ENCODE results near the gene CTXND2.

The CTXND2 gene

DNA sequence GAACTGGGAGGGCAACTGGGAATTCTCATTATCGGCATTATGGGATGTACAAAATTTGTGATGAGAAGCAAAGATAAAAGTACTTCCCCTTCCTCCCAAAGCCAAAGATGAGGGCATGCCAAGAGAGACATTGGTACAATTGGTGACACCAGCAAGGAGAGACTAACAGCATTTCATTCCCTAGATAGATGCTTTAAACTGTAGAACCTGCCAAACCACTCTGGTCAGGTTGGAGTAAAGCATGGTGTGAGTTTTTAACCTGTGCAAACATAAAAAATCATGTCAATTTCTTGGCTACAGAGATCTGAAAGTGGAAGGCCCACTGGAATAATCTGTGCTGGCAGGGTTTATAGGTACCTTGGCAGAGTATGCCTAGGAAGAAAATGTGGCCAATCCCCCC, 19.4 kb downstream of the CTXND2 start:
- no peak overlapping the region for H3K4ac ChIP-seq (ENCODE audit: low read depth, low read length)
- no peaks in the 10 kb centered on the region for H3K27me3 ChIP-seq (ENCODE audit: insufficient read depth, low read length)
- H2BK5ac ChIP-seq (ENCODE audit: low read depth, low read length, poor library complexity), result no peak overlapping the region
- no peak overlapping the region for H3K4me3 ChIP-seq (ENCODE audit: low read depth, low read length)
- no peak overlapping the region for H3K9ac ChIP-seq (ENCODE audit: low read length)
- no peak overlapping the region for H3K18ac ChIP-seq (ENCODE audit: low read length)
- no peaks in the 10 kb centered on the region for H3K36me3 ChIP-seq (ENCODE audit: control insufficient read depth in 1 of 2, insufficient read depth in 2 of 2, low read length in 2 of 2)
- no peaks in the 10 kb centered on the region for H3K79me2 ChIP-seq (ENCODE audit: control insufficient read depth, insufficient read depth, low read length, poor library complexity)
- H3K14ac ChIP-seq (ENCODE audit: low read length), result no peak overlapping the region
- H3K79me1 ChIP-seq (ENCODE audit: low read length), result no peaks in the 10 kb centered on the region
- no CpG with 5 or more reads among the region's 1 CpG for WGBS (ENCODE audit: extremely low coverage, insufficient coverage, insufficient read length)
- no peak overlapping the region for H4K8ac ChIP-seq (ENCODE audit: low read depth, low read length)
- no peak overlapping the region for H4K91ac ChIP-seq (ENCODE audit: low read depth, low read length)
- H2AFZ ChIP-seq (ENCODE audit: insufficient read depth, low read length, poor library complexity), result no peak overlapping the region
- H3K4me2 ChIP-seq (ENCODE audit: low read length), result no peak overlapping the region
- H3K23ac ChIP-seq (ENCODE audit: low read length), result no peak overlapping the region
- H2BK120ac ChIP-seq (ENCODE audit: insufficient read depth, low read length, poor library complexity), result no peak overlapping the region
- H4K12ac ChIP-seq (ENCODE audit: low read depth, low read length), result no peak overlapping the region
- peaks cover 4% of the 10 kb centered on the region for H3K9me3 ChIP-seq (ENCODE audit: insufficient read depth, low read depth, low read length)
- no peak overlapping the region for H2BK12ac ChIP-seq (ENCODE audit: low read length)
- DNase-seq, result peak; percentile 41 to 84
- no peak overlapping the region for H2AK5ac ChIP-seq (ENCODE audit: low read length)
- H3K27ac ChIP-seq (ENCODE audit: low read depth, low read length), result no peak overlapping the region
- H3K4me1 ChIP-seq (ENCODE audit: control insufficient read depth in 1 of 2, insufficient read depth in 2 of 2, low read length in 2 of 2), result peaks cover 0 to 3% of the 10 kb centered on the region in 2 experiments

- H2AFZ ChIP-seq (ENCODE audit: insufficient read depth, low read length, poor library complexity), result no peak overlapping the region
- H4K8ac ChIP-seq (ENCODE audit: low read depth, low read length), result no peak overlapping the region
- H3K4me1 ChIP-seq (ENCODE audit: control insufficient read depth in 1 of 2, insufficient read depth in 2 of 2, low read length in 2 of 2), result peaks cover 0 to 3% of the 10 kb centered on the region in 2 experiments
- no peak overlapping the region for H3K9ac ChIP-seq (ENCODE audit: low read length)
- H3K4me3 ChIP-seq (ENCODE audit: low read depth, low read length), result no peak overlapping the region
- H3K4ac ChIP-seq (ENCODE audit: low read depth, low read length), result no peak overlapping the region
- H3K9me3 ChIP-seq (ENCODE audit: insufficient read depth, low read depth, low read length), result peaks cover 4% of the 10 kb centered on the region
- H3K27me3 ChIP-seq (ENCODE audit: insufficient read depth, low read length), result no peaks in the 10 kb centered on the region
- no peak overlapping the region for H3K14ac ChIP-seq (ENCODE audit: low read length)
- no peak overlapping the region for H4K12ac ChIP-seq (ENCODE audit: low read depth, low read length)
- no peak for DNase-seq
- H3K18ac ChIP-seq (ENCODE audit: low read length), result no peak overlapping the region
- no peak overlapping the region for H3K27ac ChIP-seq (ENCODE audit: low read depth, low read length)
- no peaks in the 10 kb centered on the region for H3K79me1 ChIP-seq (ENCODE audit: low read length)
- H3K36me3 ChIP-seq (ENCODE audit: control insufficient read depth in 1 of 2, insufficient read depth in 2 of 2, low read length in 2 of 2), result no peaks in the 10 kb centered on the region
- H2BK12ac ChIP-seq (ENCODE audit: low read length), result no peak overlapping the region
- no CpG with 5 or more reads among the region's 2 CpGs for WGBS (ENCODE audit: extremely low coverage, insufficient coverage, insufficient read length)
- H3K4me2 ChIP-seq (ENCODE audit: low read length), result no peak overlapping the region
- no peak overlapping the region for H2BK5ac ChIP-seq (ENCODE audit: low read depth, low read length, poor library complexity)
- H2BK120ac ChIP-seq (ENCODE audit: insufficient read depth, low read length, poor library complexity), result no peak overlapping the region
- H2AK5ac ChIP-seq (ENCODE audit: low read length), result no peak overlapping the region
- no peak overlapping the region for H4K91ac ChIP-seq (ENCODE audit: low read depth, low read length)
- no peaks in the 10 kb centered on the region for H3K79me2 ChIP-seq (ENCODE audit: control insufficient read depth, insufficient read depth, low read length, poor library complexity)
- no peak overlapping the region for H3K23ac ChIP-seq (ENCODE audit: low read length)
Measured at GRCh38 chr1:150906813-150907212, 19.9 kb downstream of the CTXND2 start.

DNA sequence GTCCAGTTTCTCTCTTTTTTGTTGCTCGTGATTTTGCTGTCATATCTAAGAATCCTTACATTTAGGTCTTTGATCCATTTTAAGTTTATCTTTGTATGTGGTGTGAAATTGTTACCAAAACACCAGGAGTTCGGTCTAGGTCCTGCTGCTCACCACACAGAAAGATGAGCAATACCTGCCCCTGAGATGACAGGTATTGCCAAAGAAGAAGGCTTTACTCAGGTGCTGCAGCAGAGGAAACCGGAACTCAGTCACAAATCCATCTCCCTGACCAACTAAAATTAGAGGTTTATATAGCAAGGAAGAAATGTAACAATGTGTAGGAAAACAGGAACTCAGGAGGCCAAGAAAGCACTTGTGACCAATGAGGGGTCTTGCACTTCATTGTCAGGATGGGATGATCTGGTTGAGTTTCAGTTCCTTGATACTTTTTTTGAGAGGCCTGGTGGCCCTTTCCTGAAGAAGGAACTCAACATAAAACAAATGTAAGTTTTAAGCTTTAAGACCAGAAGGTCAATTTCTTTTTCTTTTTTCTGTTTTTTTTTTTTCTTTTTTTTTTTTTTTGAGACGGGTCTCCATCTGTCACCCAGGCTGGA, 22.7 kb downstream of the CTXND2 start:
- H2AFZ ChIP-seq (ENCODE audit: insufficient read depth, low read length, poor library complexity), result no peak overlapping the region
- no peak overlapping the region for H3K14ac ChIP-seq (ENCODE audit: low read length)
- H3K4me2 ChIP-seq (ENCODE audit: low read length), result no peak overlapping the region
- peaks cover 0 to 3% of the 10 kb centered on the region in 2 experiments for H3K4me1 ChIP-seq (ENCODE audit: control insufficient read depth in 1 of 2, insufficient read depth in 2 of 2, low read length in 2 of 2)
- no peak overlapping the region for H2BK12ac ChIP-seq (ENCODE audit: low read length)
- H3K4me3 ChIP-seq (ENCODE audit: low read depth, low read length), result no peak overlapping the region
- H3K9me3 ChIP-seq (ENCODE audit: insufficient read depth, low read depth, low read length), result peaks cover 4% of the 10 kb centered on the region
- H3K79me2 ChIP-seq (ENCODE audit: control insufficient read depth, insufficient read depth, low read length, poor library complexity), result no peaks in the 10 kb centered on the region
- H3K18ac ChIP-seq (ENCODE audit: low read length), result no peak overlapping the region
- no peak overlapping the region for H4K91ac ChIP-seq (ENCODE audit: low read depth, low read length)
- no peaks in the 10 kb centered on the region for H3K27me3 ChIP-seq (ENCODE audit: insufficient read depth, low read length)
- H3K79me1 ChIP-seq (ENCODE audit: low read length), result no peaks in the 10 kb centered on the region
- no peak overlapping the region for H4K12ac ChIP-seq (ENCODE audit: low read depth, low read length)
- H2BK120ac ChIP-seq (ENCODE audit: insufficient read depth, low read length, poor library complexity), result no peak overlapping the region
- H3K9ac ChIP-seq (ENCODE audit: low read length), result no peak overlapping the region
- WGBS (ENCODE audit: extremely low coverage, insufficient coverage, insufficient read length), result no CpG with 5 or more reads among the region's 4 CpGs
- no peak for DNase-seq
- no peak overlapping the region for H3K23ac ChIP-seq (ENCODE audit: low read length)
- H4K8ac ChIP-seq (ENCODE audit: low read depth, low read length), result no peak overlapping the region
- H3K4ac ChIP-seq (ENCODE audit: low read depth, low read length), result no peak overlapping the region
- H2BK5ac ChIP-seq (ENCODE audit: low read depth, low read length, poor library complexity), result no peak overlapping the region
- no peak overlapping the region for H2AK5ac ChIP-seq (ENCODE audit: low read length)
- H3K36me3 ChIP-seq (ENCODE audit: control insufficient read depth in 1 of 2, insufficient read depth in 2 of 2, low read length in 2 of 2), result no peaks in the 10 kb centered on the region
- H3K27ac ChIP-seq (ENCODE audit: low read depth, low read length), result no peak overlapping the region

DNA sequence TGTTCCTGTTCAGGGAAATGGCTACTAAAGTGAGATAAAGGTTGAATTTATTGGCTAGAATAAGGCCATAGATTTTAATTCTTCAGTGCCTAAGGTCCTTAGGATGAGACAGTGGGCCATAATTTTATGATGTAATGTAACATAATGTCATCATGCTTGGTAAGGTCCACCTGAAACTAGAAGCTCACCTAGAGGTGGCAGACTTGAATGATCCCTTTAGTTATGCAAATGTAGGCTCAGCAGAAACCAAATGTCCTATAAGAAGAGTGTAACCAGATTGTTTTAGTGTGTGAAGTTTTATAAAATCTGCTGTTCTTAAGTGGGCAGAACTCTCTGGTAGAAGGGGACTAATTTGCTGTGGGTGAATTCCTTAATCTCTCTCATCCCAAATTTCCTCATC, 25.7 kb downstream of the CTXND2 start:
- H3K9ac ChIP-seq (ENCODE audit: low read length), result no peak overlapping the region
- no peak overlapping the region for H2BK12ac ChIP-seq (ENCODE audit: low read length)
- DNase-seq, result no peak
- H3K4ac ChIP-seq (ENCODE audit: low read depth, low read length), result no peak overlapping the region
- H3K4me3 ChIP-seq (ENCODE audit: low read depth, low read length), result no peak overlapping the region
- no peak overlapping the region for H2AFZ ChIP-seq (ENCODE audit: insufficient read depth, low read length, poor library complexity)
- no peak overlapping the region for H3K14ac ChIP-seq (ENCODE audit: low read length)
- no peaks in the 10 kb centered on the region for H3K27me3 ChIP-seq (ENCODE audit: insufficient read depth, low read length)
- H3K4me1 ChIP-seq (ENCODE audit: control insufficient read depth in 1 of 2, insufficient read depth in 2 of 2, low read length in 2 of 2), result no peaks in the 10 kb centered on the region
- no peak overlapping the region for H3K23ac ChIP-seq (ENCODE audit: low read length)
- no peak overlapping the region for H4K12ac ChIP-seq (ENCODE audit: low read depth, low read length)
- no peak overlapping the region for H3K4me2 ChIP-seq (ENCODE audit: low read length)
- no peaks in the 10 kb centered on the region for H3K79me1 ChIP-seq (ENCODE audit: low read length)
- no peaks in the 10 kb centered on the region for H3K79me2 ChIP-seq (ENCODE audit: control insufficient read depth, insufficient read depth, low read length, poor library complexity)
- no peak overlapping the region for H4K91ac ChIP-seq (ENCODE audit: low read depth, low read length)
- H4K8ac ChIP-seq (ENCODE audit: low read depth, low read length), result no peak overlapping the region
- H3K36me3 ChIP-seq (ENCODE audit: control insufficient read depth in 1 of 2, insufficient read depth in 2 of 2, low read length in 2 of 2), result no peaks in the 10 kb centered on the region
- no peak overlapping the region for H3K27ac ChIP-seq (ENCODE audit: low read depth, low read length)
- H3K9me3 ChIP-seq (ENCODE audit: insufficient read depth, low read depth, low read length), result peaks cover 4% of the 10 kb centered on the region
- H2BK5ac ChIP-seq (ENCODE audit: low read depth, low read length, poor library complexity), result no peak overlapping the region
- H3K18ac ChIP-seq (ENCODE audit: low read length), result no peak overlapping the region
- H2BK120ac ChIP-seq (ENCODE audit: insufficient read depth, low read length, poor library complexity), result no peak overlapping the region
- H2AK5ac ChIP-seq (ENCODE audit: low read length), result no peak overlapping the region
